Panc1 (cell line): ENCODE data around the gene ZDBF2.

ENCODE experiments used
- POLR2AphosphoS5 ChIP-seq: IDR thresholded peaks from 2 replicates; pipeline ENCODE4 v1.6.1; 2012; ENCODE audit warnings: mild to moderate bottlenecking, low read depth, low read length, moderate library complexity
- REST ChIP-seq, 2 experiments: IDR thresholded peaks; 2 replicates each; pipeline ENCODE4 v1.6.1; 2011 to 2012; ENCODE audit warnings: low read depth in 2 of 2, control low read depth in 1 of 2, low read length in 1 of 2, mild to moderate bottlenecking in 1 of 2, moderate library complexity in 1 of 2; ENCODE audit not compliant: insufficient read depth in 1 of 2
- SIN3A ChIP-seq: IDR thresholded peaks from 2 replicates; pipeline ENCODE4 v1.6.1; 2012; ENCODE audit warnings: low read depth, mild to moderate bottlenecking, low read length, moderate library complexity, borderline replicate concordance; ENCODE audit not compliant: insufficient read depth
- TCF7L2 ChIP-seq: IDR thresholded peaks from 2 replicates; pipeline ENCODE4 v1.6.1; 2011; ENCODE audit warnings: mild to moderate bottlenecking, low read depth, low read length, inconsistent platforms
- TF ChIP-seq, protein P1 (sequence below): fragments of 450-650 bp; IDR thresholded peaks from 2 replicates; pipeline ENCODE4 v1.5.1; 2017; ENCODE audit warnings: mild to moderate bottlenecking

DNA sequence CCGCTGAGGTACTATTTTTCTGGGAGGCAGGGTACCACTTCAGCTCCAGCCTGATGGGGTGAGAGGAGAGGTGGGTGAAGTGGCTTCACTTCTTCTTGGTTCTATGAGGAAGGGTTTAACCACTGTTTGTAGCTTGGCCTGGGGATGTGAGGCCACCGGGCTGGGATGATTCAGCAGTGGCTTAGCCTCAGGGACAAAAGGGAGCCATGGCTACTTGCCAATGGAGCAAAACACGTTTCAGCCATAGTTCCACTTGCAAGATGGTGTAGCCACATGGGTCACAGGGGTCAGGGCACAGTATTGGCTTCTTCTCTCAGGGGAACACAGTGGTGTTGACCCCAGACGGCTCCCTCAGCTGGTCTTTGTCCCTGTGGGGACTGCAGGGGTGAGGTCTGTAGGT lies 14.9 kb downstream of the ZDBF2 start:
- TF ChIP-seq POLR2AphosphoS5 (no peak), REST (IDR thresholded peaks at IDR 0.05; ENCODE audit: insufficient read depth in 1 of 2, low read depth in 2 of 2, low read length in 1 of 2) (no peak), TCF7L2 (no peak), SIN3A (no peak)
- TF ChIP-seq, protein P1, sequence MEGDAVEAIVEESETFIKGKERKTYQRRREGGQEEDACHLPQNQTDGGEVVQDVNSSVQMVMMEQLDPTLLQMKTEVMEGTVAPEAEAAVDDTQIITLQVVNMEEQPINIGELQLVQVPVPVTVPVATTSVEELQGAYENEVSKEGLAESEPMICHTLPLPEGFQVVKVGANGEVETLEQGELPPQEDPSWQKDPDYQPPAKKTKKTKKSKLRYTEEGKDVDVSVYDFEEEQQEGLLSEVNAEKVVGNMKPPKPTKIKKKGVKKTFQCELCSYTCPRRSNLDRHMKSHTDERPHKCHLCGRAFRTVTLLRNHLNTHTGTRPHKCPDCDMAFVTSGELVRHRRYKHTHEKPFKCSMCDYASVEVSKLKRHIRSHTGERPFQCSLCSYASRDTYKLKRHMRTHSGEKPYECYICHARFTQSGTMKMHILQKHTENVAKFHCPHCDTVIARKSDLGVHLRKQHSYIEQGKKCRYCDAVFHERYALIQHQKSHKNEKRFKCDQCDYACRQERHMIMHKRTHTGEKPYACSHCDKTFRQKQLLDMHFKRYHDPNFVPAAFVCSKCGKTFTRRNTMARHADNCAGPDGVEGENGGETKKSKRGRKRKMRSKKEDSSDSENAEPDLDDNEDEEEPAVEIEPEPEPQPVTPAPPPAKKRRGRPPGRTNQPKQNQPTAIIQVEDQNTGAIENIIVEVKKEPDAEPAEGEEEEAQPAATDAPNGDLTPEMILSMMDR, result no peak
